Activated CD8-positive, alpha-beta memory T cell treated with anti-CD3 and anti-CD28 coated beads for 4 hours (primary cell): ENCODE data around the gene PPP1R36.
A peak's percentile ranks its signal among the peaks of the same experiment; 100 is the strongest.
"Not testable (repeated sequence)": the region's sequence is repeated elsewhere in the genome, so short reads cannot be mapped to it uniquely, and the experiment has no call there.

Source experiments
- DNase-seq, 2 donors: peaks; one replicate each; pipeline ENCODE4 v3.0.0-alpha.2; 2020; ENCODE audit warnings: low read depth in 2 of 2

PPP1R36 gene

DNA sequence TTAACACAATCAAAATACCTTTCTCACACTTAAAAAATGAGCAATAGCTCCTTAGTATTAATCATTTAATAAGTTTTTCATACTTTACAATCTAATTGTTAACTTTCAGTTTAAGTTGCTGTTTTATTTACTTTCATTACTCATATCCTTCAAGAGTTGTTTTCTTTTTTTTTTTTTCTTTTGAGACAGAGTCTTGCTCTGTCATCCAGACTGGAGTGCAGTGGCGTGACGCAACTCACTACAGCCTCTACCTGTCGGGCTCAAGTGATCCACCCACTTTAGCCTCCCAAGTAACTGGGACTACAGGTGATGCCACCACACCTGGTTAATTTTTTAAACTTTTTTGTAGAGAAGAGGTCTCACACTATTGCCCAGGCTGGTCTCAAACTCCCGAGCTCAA is 29.1 kb upstream of the PPP1R36 start:
- DNase-seq = no peak

DNA sequence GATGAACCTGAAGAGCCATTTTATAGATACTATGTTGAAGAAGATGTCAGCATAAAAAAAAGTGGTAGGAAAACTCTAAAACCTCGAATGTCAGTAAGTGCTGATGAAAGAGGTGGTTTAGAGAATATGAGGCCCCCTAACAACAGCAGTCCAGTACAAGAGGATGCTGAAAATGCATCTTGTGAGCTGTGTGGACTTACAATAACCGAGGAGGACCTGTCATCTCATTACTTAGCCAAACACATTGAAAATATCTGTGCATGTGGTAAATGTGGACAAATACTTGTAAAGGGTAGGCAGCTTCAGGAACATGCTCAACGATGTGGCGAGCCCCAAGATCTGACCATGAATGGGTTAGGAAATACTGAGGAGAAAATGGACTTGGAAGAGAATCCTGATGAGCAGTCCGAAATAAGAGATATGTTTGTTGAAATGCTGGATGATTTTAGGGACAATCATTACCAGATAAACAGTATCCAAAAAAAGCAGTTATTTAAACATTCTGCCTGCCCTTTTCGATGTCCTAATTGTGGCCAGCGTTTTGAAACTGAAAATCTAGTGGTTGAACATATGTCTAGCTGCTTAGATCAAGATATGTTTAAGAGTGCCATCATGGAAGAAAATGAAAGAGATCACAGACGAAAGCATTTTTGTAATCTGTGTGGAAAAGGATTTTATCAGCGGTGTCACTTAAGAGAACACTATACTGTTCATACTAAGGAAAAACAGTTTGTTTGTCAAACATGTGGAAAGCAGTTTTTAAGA is 27.0 kb upstream of the PPP1R36 start:
- no peak for DNase-seq

DNA sequence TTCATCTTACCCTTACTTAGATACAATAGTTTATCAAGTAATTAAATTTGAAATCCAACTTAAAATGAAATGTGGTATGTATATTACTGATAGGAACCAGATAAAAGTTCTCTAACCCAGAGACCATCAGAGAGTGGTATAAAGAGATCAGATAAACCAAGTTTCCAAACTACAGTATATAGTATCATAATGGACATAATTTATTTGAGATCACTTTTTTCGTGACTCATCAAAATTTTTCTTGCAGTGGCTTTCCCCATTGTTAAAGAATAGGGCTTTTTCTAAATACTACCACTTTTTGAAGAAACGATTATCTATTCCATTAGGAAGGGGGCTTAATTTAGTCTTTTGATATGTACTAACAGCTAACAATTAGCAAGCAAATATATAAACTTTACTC is 24.4 kb upstream of the PPP1R36 start:
- no peak for DNase-seq

DNA sequence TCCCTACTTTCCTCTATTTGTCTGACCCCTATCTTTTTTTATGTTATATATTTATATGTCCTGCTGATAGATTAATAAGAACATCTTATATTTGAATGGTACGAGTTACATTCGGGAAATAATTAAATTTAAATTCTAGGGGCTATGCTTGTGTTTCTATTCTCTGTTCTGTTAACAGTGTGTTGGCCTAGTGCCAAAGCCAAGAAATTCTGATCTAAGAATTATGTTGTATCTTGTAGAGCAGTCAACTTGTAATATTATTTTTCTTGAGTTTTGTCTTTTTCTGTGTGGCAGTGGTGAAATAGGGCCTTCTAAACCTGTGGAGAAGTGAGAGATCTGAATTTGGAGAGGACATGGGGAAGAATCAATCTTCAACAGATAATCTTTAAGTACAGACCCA is 18.2 kb upstream of the PPP1R36 start:
- DNase-seq = no peak

DNA sequence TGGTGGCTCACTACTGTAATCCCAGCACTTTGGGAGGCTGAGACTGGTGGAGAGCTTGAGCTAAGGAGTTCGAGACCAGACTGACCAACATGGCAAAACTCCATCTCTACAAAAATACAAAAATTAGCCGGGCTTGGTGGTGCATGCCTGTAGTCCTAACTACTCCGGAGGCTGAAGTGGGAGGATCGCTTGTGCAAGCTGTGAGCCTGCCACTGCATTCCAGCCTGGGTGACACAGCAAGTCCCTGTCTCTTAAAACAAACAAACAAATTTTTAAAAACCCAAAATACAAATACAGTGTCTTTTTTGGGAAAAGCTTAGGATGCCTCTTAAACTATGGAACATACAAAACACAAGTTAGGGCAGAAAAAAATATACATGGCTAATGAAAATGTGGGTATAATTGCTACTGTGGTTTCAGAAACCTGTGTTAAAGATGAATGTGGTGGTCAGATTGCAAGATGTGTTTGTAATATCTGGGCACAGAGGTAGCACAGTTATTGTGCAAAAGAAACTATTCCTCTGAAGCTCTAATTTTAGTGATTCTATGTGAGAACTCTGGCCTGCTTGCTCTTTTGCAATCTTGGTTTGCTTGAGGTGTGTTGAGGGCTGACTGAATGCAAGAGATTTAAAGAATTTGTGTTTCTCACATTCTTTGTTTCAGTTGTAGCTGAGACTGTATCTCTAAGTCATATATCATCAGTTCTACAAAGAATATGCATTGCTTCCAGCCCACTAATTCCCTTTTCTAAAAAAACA is 13.1 kb upstream of the PPP1R36 start:
- no peak for DNase-seq

DNA sequence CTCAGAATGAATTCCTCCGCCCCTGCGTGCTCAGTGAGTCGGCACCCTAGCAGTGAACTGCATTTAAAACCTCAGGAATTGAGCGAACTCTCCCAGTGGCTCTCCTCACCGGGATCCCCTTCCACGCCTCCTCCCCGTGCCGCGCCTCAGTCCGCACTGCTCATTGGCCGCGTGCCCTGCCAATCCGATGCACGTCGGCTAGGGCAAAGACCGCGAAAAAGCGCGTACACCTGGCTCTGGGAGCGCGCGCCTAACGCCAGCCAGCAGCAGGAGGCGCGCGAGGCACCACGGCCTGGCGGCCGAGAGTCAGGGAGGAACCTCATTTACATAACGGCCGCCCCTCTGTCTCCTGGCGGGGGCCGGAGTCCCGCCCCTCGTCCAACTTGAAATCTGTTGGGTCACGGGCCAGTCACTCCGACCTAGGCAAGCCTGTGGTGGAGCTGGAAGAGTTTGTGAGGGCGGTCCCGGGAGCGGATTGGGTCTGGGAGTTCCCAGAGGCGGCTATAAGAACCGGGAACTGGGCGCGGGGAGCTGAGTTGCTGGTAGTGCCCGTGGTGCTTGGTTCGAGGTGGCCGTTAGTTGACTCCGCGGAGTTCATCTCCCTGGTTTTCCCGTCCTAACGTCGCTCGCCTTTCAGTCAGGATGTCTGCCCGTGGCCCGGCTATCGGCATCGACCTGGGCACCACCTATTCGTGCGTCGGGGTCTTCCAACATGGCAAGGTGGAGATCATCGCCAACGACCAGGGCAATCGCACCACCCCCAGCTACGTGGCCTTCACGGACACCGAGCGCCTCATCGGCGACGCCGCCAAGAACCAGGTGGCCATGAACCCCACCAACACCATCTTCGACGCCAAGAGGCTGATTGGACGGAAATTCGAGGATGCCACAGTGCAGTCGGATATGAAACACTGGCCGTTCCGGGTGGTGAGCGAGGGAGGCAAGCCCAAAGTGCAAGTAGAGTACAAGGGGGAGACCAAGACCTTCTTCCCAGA is 9.3 kb upstream of the PPP1R36 start, which contains the start of gene HSPA2:
Gene HSPA2 (plus strand): TSS at position 534 of the 995 bp plus-strand sequence. CDS start 109 bp downstream, at position 643.
- DNase-seq = peak; percentile 86 to 88

DNA sequence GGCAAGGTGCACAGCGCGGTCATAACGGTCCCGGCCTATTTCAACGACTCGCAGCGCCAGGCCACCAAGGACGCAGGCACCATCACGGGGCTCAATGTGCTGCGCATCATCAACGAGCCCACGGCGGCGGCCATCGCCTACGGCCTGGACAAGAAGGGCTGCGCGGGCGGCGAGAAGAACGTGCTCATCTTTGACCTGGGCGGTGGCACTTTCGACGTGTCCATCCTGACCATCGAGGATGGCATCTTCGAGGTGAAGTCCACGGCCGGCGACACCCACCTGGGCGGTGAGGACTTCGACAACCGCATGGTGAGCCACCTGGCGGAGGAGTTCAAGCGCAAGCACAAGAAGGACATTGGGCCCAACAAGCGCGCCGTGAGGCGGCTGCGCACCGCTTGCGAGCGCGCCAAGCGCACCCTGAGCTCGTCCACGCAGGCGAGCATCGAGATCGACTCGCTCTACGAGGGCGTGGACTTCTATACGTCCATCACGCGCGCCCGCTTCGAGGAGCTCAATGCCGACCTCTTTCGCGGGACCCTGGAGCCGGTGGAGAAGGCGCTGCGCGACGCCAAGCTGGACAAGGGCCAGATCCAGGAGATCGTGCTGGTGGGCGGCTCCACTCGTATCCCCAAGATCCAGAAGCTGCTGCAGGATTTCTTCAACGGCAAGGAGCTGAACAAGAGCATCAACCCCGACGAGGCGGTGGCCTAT is 8.3 kb upstream of the PPP1R36 start:
- DNase-seq = no peak

DNA sequence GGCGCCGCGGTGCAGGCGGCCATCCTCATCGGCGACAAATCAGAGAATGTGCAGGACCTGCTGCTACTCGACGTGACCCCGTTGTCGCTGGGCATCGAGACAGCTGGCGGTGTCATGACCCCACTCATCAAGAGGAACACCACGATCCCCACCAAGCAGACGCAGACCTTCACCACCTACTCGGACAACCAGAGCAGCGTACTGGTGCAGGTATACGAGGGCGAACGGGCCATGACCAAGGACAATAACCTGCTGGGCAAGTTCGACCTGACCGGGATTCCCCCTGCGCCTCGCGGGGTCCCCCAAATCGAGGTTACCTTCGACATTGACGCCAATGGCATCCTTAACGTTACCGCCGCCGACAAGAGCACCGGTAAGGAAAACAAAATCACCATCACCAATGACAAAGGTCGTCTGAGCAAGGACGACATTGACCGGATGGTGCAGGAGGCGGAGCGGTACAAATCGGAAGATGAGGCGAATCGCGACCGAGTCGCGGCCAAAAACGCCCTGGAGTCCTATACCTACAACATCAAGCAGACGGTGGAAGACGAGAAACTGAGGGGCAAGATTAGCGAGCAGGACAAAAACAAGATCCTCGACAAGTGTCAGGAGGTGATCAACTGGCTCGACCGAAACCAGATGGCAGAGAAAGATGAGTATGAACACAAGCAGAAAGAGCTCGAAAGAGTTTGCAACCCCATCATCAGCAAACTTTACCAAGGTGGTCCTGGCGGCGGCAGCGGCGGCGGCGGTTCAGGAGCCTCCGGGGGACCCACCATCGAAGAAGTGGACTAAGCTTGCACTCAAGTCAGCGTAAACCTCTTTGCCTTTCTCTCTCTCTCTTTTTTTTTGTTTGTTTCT is 7.6 kb upstream of the PPP1R36 start:
- DNase-seq = no peak

DNA sequence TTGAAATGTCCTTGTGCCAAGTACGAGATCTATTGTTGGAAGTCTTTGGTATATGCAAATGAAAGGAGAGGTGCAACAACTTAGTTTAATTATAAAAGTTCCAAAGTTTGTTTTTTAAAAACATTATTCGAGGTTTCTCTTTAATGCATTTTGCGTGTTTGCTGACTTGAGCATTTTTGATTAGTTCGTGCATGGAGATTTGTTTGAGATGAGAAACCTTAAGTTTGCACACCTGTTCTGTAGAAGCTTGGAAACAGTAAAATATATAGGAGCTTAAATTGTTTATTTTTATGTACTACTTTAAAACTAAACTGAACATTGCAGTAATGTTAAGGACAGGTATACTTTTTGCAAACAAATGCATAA is 6.9 kb upstream of the PPP1R36 start:
- DNase-seq = no peak

DNA sequence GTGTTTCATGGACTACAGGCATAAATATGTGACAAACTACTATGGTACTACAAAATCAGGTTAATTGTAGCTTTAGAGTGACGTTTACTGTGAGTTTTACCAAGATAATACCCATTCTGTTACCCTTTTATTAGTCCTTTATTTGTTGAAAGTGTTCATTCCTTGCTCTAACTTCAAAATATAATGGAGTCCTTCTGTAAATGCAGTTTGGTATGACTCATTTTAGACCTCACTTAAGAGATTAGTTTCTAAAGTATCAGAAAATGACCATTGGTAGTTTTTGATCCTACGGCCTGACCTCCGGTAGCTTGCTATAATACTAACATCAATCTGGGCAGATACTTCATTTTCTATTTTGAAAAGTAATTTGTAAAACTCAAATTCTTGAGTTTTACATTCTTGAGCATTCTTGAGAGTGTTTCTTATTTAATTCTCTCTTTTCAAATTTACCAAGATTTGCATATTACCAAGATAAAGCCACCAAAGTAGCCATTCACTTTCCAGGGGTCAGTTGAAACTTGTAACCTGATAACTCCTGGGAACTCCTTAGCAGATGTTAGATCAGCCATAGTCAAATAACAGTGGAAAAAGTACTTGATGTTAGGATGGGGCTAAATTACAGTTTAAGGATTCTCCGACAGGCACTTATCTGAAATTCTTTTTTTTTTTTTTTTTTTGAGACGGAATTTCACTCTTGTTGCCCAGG is 5.0 kb upstream of the PPP1R36 start:
- DNase-seq = no peak

DNA sequence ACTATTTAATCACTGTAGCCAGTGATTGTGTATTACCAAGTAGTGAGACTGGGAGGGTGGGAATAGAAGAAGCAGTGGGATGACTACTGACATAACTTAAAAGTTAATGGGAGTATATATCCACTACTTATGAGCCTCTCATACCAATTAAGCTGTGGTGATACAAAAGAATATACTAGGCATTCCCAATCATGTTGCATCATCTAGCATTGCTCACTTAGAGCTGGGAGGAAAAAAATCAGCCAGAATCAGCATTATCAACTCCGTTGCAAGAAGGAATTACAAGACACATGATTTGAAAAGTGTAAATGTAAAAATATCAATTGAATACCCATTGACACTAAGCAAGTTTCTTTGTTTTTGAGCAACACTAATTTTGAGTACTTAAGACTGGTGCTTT is 745 bp upstream of the PPP1R36 start:
- no peak for DNase-seq

DNA sequence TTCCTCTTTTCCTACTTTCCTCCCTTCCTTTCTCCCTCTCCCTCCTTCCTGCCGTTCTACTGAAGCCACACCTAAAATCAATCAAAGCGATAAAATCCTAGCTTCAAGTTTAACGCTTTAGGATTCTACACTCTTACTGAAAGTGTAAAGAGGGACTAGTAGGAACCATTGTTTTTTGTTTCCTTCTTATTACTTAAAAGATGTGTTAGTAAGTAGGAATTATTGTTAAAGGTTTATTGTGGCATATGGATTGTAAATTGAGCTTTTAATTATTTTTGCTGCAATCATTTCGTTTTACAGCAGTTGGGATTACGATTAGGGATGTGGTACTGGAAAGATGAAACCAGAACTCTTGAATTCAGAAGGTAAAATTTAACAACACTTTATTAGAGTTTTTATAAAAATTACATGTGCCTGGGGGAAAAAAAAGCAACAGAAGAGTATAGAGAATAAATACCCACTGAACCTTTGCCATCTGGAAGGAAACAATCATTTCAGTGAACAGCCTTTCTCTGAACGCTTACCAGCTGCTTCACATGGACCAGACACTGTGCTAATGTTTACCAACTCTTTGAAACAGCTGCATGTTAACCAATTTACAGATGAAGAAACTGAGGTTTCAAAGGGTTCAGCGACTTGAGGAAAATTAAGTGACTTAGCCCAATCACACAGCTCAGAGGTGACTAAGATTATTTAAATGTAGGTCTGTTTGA is 1.0 kb downstream of the PPP1R36 start:
- no peak for DNase-seq

DNA sequence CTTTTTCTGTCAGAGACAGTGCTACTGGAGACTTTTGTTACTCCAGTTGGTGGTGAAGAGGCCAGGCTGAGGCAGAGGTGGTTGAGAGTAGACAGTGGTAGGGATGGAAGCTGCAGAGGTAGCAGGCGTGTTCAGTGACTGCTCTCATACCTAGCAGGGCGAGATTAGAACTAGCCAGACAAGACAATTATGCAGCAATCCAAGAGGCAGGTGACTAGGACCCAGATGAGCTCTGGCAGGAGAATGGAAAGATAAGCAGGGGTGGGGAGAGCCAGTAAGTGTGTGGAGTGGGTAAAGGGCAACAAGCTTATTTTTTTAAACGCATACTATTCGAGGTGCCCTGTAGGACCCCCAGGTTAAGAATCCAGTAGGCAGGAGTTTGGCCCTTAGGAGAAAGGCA is 4.8 kb downstream of the PPP1R36 start:
- no peak for DNase-seq

DNA sequence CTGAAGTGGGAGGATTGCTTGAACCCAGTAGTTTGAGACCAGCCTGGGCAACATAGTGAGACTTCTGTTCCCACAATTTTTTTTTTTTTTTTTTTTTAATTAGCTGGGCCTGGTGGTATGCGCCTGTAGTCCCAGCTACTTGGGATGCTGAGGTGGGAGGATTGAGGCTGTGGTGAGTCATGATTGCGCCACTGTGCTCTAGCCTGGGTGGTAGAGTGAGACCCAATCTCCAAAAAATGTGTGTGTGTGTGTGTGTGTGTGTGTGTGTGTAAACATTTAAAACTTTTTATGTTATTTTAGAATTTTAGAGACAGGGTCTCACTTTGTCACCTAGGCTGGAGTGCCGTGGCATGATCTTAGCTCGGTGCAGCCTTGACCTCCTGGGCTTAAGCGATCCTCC is 6.8 kb downstream of the PPP1R36 start:
- no peak for DNase-seq

DNA sequence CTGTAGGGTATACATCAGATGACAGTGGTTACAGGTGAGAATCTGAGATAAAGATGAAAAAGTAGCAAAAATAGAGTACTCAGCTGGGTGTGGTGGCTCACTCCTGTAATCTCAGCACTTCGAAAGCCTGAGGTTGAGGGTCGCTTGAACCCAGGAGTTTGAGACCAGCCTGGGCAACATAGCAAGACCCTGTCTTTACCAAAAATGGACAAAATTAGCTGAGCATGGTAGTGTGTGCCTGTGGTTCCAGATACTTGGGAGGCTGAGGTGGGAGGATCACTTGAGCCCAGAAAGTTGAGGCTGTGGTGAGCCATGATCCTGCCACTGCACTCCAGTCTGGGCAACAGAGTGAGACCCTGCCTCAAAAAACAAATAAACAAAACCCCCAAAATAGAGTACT is 8.5 kb downstream of the PPP1R36 start:
- DNase-seq = not testable (repeated sequence)

DNA sequence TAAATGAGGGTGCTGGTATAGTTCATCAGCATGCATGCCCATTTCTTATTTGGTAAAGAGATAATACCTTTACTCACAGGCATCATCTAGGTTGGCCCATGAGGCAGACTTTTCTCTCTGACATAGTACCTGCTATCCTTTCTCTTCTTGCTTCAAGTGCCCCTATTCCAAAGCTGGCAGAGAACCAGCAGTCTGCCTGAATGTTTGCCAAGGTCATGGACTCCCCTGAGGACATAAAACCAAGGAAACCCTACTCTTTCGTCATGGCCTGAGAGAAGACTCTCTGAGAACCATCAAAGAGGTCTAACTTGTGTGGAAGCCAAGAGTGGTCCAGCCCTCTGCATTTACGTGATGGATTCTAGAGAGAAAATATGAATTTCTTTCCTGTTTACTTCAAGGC is 11.9 kb downstream of the PPP1R36 start:
- DNase-seq = no peak

DNA sequence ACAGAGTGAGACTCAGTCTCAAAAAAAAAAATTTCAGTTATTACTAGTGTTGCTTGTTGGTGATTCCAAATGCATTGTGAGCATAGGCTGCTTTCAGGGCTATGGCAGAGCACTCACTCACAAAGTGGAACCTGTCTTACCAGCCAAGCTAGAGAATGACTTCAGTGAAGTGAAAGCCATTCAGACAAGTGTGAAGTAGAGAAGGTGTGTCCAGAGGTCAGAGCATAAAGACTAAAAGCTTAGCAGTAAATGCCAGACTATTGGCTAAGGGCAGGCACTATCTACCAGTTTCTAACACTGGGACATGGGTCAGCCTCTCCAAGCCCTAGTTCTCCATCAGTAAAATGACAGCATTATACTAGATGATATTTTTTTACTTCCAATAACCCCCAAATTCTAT is 12.7 kb downstream of the PPP1R36 start:
- DNase-seq = no peak

DNA sequence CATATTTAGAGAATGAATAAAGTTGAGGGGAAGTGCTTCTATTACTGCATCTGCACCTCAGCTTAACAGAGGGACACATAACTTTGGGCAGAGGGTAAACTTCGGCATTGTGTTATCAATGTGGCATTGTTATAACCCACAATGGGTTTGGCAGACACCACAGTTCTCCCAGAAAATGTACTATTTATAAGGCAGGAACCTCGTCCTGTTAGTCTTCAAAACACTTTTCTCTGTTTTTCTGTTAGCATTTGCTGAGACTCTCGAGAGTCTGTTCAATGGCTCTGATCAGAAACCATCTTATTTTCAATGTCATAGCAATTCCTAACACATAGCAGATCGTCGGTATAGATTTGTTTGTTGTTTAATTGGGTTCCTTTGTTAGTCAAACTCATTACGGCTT is 13.9 kb downstream of the PPP1R36 start:
- DNase-seq = no peak

DNA sequence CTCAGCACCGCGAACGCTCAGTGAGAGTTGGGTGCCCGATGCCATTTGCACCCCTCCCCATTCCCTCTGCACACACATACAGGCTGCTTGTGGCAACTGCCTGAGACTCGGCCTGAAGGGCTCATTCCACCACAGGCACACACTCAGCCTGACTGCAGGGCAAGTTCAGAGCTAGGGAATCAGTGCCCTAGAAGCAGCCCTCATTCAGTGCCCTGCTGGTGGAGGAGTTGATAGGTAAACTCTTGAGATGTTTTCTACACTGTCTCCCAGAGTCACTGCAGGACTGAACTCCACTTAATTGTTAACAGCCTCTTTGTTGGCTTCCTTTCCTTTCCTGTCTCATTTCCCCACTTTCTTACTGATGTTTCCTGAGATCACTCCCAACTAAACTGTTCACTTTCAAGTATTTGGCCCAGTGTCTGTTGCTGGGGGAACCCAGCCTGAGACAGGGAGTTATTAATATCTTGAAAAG is 16.9 kb downstream of the PPP1R36 start:
- no peak for DNase-seq
